Memory B cell (primary cell): ENCODE results near the gene CHCHD6.

Experiments used
- ATAC-seq: fragments of 150-1000 bp; cut with Tn5 transposase; 2 replicates; pipeline ENCODE4 v1.10.0; 2021; ENCODE audit warnings: low read depth, mild to moderate bottlenecking, moderate library complexity
- DNase-seq, 2 donors: peaks; one replicate each; pipeline ENCODE4 v3.0.0; 2022; ENCODE audit warnings: low spot score in 2 of 2
- H3K27ac Mint-ChIP-seq: one replicate; pipeline ENCODE4 v1.8.0; 2022; ENCODE audit warnings: mild to moderate bottlenecking, moderate library complexity, mixed read lengths
- H3K27me3 Mint-ChIP-seq: one replicate; pipeline ENCODE4 v1.8.0; 2022; ENCODE audit warnings: mixed read lengths
- H3K36me3 Mint-ChIP-seq: one replicate; pipeline ENCODE4 v1.8.0; 2022; ENCODE audit warnings: mild to moderate bottlenecking, mixed read lengths
- H3K4me1 Mint-ChIP-seq: one replicate; pipeline ENCODE4 v1.8.0; 2022; ENCODE audit warnings: mixed read lengths
- H3K4me3 Mint-ChIP-seq: one replicate; pipeline ENCODE4 v1.8.0; 2022; ENCODE audit warnings: mild to moderate bottlenecking, moderate library complexity, mixed read lengths
- H3K9me3 Mint-ChIP-seq: one replicate; pipeline ENCODE4 v1.8.0; 2022; ENCODE audit warnings: mixed read lengths

The CHCHD6 gene

GRCh38 chr3:126665221-126665936 is 38.7 kb upstream of the CHCHD6 start:
- Mint-ChIP-seq H3K36me3 (no peaks in the 10 kb centered on the region), H3K27me3 (peaks cover 7% of the 10 kb centered on the region), H3K4me3 (no peak overlapping the region), H3K27ac (no peak overlapping the region), H3K4me1 (peaks cover 8% of the 10 kb centered on the region), H3K9me3 (peaks cover 2% of the 10 kb centered on the region)
- DNase-seq, result no peak
- ATAC-seq, result no peak

GRCh38 chr3:126665959-126666657 is 37.9 kb upstream of the CHCHD6 start:
- DNase-seq (no peak), ATAC-seq (no peak)
- Mint-ChIP-seq H3K4me3 (no peak overlapping the region), H3K9me3 (peaks cover 2% of the 10 kb centered on the region), H3K36me3 (no peaks in the 10 kb centered on the region), H3K27me3 (peaks cover 7% of the 10 kb centered on the region), H3K27ac (no peak overlapping the region), H3K4me1 (peaks cover 8% of the 10 kb centered on the region)

- DNase-seq (no peak), ATAC-seq (no peak)
- Mint-ChIP-seq H3K27ac (no peak overlapping the region), H3K4me3 (no peak overlapping the region), H3K9me3 (peaks cover 2% of the 10 kb centered on the region), H3K27me3 (peaks cover 7% of the 10 kb centered on the region), H3K4me1 (peaks cover 8% of the 10 kb centered on the region), H3K36me3 (no peaks in the 10 kb centered on the region)
Measured at GRCh38 chr3:126666658-126667528, 37.1 kb upstream of the CHCHD6 start.

GRCh38 chr3:126667631-126668449 is 36.2 kb upstream of the CHCHD6 start:
- ATAC-seq, result no peak
- Mint-ChIP-seq H3K4me1 (peaks cover 8% of the 10 kb centered on the region), H3K36me3 (no peaks in the 10 kb centered on the region), H3K27ac (no peak overlapping the region), H3K9me3 (peaks cover 2% of the 10 kb centered on the region), H3K4me3 (no peak overlapping the region), H3K27me3 (peaks cover 7% of the 10 kb centered on the region)
- no peak for DNase-seq

DNA sequence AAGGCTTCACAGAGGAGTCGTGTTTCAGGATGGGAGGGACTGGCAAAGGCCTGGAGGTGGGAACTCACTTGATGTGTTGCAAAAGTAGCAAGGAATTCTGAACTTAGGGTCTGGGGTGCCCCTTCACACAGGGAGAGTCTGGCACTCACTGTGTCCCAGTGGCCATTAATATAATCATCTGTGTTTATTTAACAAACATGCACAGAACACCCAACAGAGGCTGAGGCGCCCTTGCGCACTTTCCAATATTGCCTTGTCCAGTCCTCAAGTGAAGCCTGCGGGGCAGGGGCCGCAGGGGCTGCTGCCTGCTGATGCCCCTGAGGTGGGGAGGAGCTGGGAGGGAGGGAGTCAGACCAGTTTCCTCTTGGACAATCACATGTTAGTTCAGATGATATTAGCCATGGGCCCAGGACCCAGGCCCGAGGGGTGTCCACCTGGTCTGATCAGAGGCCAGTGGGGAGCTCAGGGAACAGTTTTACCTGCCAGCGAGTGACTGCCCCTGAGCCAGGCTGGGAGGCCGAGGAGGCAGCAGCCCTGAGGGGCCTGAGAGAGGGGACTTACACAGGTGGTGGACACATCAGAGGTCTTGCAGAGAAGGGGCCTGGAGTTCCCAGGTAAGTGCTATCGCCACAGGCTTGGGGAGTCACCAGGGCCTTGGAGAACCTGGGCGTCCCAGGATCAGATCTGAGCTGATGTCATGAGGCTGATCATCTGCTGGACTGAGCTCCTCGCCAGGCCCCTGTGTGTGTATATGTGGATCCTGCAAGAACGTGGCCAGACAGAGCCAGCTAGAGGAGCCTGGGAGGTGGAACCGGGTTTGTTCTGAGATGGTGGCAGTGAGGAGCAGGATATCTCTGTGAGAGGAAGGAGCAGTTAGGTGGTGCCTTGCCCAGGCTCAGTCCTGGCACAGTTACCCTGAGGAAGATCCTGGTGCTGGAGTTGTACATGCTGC is 35.3 kb upstream of the CHCHD6 start:
- H3K9me3 Mint-ChIP-seq, result peaks cover 2% of the 10 kb centered on the region
- H3K27ac Mint-ChIP-seq, result no peak overlapping the region
- no peak overlapping the region for H3K4me3 Mint-ChIP-seq
- no peaks in the 10 kb centered on the region for H3K36me3 Mint-ChIP-seq
- peaks cover 8% of the 10 kb centered on the region for H3K4me1 Mint-ChIP-seq
- no peak for DNase-seq
- ATAC-seq, result no peak
- H3K27me3 Mint-ChIP-seq, result peaks cover 5% of the 10 kb centered on the region

- Mint-ChIP-seq H3K4me1 (no peaks in the 10 kb centered on the region), H3K27ac (peak overlapping the region; percentile 47), H3K4me3 (no peak overlapping the region), H3K36me3 (peaks cover 2% of the 10 kb centered on the region), H3K9me3 (peaks cover 2% of the 10 kb centered on the region), H3K27me3 (no peaks in the 10 kb centered on the region)
- ATAC-seq (peak; percentile 82), DNase-seq (no peak)
Measured at GRCh38 chr3:126671521-126671920, 32.5 kb upstream of the CHCHD6 start.

- H3K36me3 Mint-ChIP-seq, result peaks cover 2% of the 10 kb centered on the region
- peaks cover 2% of the 10 kb centered on the region for H3K9me3 Mint-ChIP-seq
- no peak overlapping the region for H3K4me3 Mint-ChIP-seq
- no peaks in the 10 kb centered on the region for H3K27me3 Mint-ChIP-seq
- no peak overlapping the region for H3K27ac Mint-ChIP-seq
- H3K4me1 Mint-ChIP-seq, result no peaks in the 10 kb centered on the region
- ATAC-seq (no peak), DNase-seq (no peak)
Measured at GRCh38 chr3:126672340-126672739, 31.7 kb upstream of the CHCHD6 start.

DNA sequence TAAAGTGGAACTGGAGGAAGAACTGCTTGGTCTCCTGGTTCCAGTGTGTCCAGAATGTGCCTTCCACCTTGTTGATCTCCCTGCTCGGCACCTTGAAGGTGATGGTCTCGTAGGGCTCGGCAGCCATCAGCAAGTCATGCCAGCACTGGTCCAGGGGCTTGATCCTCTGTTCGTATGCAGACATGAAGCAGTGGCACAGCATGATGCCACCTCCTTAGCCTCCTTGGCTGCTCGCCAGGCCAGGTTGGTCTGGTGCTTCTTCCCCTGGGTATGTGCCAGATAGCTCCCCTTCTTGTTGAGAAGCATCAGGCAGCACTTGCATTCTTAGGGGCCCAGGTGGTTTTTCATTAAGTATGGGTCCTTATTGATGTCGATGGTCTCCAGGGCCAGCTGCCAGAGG is 31.3 kb upstream of the CHCHD6 start:
- Mint-ChIP-seq H3K36me3 (peaks cover 2% of the 10 kb centered on the region), H3K9me3 (peaks cover 2% of the 10 kb centered on the region), H3K27ac (no peak overlapping the region), H3K4me3 (no peak overlapping the region), H3K27me3 (no peaks in the 10 kb centered on the region), H3K4me1 (peaks cover 2% of the 10 kb centered on the region)
- DNase-seq, result peak in 1 of 2 donors; percentile 4
- no peak for ATAC-seq

- no peaks in the 10 kb centered on the region for H3K9me3 Mint-ChIP-seq
- H3K4me3 Mint-ChIP-seq, result no peak overlapping the region
- H3K4me1 Mint-ChIP-seq, result peaks cover 5% of the 10 kb centered on the region
- H3K27ac Mint-ChIP-seq, result no peak overlapping the region
- ATAC-seq, result no peak
- no peaks in the 10 kb centered on the region for H3K27me3 Mint-ChIP-seq
- peak in 1 of 2 donors; percentile 7 for DNase-seq
- H3K36me3 Mint-ChIP-seq, result peaks cover 2% of the 10 kb centered on the region
Measured at GRCh38 chr3:126676919-126677705, 26.9 kb upstream of the CHCHD6 start.

DNA sequence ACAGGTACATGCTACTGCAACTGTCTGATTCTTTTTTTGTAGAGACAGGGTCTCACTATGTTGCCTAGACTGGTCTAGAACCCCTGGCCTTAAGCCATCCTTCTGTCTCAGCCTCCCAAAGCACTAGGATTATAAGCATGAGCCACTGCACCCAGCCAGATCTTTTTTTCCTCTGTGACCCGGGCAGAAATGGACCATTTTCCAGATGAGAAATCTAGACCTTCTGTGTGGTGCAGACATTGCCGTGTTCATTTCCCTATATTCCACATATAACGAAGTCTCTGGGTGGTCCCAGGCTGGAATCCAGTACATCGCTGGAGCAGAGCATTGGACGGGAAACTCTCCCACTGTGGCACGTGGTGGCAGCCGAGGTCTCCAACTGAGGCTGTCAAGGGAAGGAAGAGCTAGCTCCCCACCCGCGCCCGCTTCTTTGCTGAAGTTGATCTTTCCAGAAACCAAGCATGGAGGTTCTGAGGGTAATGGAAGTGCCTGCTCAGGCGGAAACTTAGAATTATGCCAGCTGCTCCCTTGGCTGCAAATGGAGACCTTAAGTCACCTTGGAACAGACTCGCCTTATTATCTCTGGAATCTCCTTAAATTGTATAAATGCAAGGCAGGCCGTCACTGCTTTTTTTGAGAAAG is 26.1 kb upstream of the CHCHD6 start:
- Mint-ChIP-seq H3K27me3 (no peaks in the 10 kb centered on the region), H3K9me3 (no peaks in the 10 kb centered on the region), H3K27ac (no peak overlapping the region), H3K4me1 (peaks cover 5% of the 10 kb centered on the region), H3K4me3 (no peak overlapping the region), H3K36me3 (peaks cover 2% of the 10 kb centered on the region)
- ATAC-seq (no peak), DNase-seq (peak in 1 of 2 donors; percentile 9)

DNA sequence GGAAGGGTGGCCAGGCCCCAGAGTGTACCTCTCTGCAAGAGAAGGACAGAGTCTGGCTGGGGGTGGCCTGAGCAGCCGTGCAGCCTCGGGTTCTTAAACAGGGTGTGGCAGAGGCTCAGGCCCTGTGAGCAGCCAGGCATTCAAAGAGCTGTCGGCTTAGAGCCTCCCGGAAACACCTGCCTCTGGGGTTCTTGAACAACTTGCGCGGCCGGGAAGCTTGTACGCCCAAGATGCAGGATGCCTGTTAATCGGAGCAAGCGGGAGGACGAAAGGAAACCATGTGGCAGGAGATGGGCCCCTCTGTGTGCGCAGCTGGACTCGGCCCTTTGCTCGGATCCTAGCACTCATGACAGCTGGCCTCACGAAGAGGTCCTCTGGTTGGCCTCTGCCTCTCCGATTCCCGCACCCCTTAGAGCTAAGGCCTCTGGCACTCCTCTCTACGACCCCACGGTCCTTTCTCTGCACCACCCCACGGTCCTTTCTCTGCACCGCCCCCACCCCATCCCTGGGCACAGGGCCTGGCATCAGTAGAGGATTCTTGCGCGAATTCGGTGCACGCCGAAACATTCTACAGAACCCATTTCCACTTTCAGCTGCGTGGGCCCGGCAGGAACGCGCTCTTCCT is 25.2 kb upstream of the CHCHD6 start:
- Mint-ChIP-seq H3K4me3 (peak overlapping the region; percentile 82), H3K9me3 (no peaks in the 10 kb centered on the region), H3K36me3 (peaks cover 2% of the 10 kb centered on the region), H3K27ac (peak overlapping the region; percentile 62), H3K4me1 (peaks cover 5% of the 10 kb centered on the region), H3K27me3 (no peaks in the 10 kb centered on the region)
- DNase-seq (peak in 1 of 2 donors; percentile 19), ATAC-seq (peak; percentile 69)
